ENCODE results near the gene SYNGR2. TPM values are rescaled to one million over a fixed set of nuclear protein-coding genes. Genes with fewer than 3 reads are reported as not detected.

Gene SYNGR2
- total RNA-seq, 3 donors from 2014 or later: 90.4 to 202 (median 196) TPM

GRCh38 chr17:78197147-78197832 is 28.9 kb downstream of the SYNGR2 start:
- Histone ChIP-seq H3K36me3 (ENCODE audit: low read depth) (no peaks in the 10 kb centered on the region), H3K9me3 (no peaks in the 10 kb centered on the region), H3K4me1 (ENCODE audit: low read depth) (peaks cover 12% of the 10 kb centered on the region), H3K4me3 (no peak overlapping the region)
- ATAC-seq (no peak), DNase-seq (no peak)
- TF ChIP-seq CTCF (IDR thresholded peaks at IDR 0.05): no peak
- intact Hi-C loops (cut with DNase I, micrococcal nuclease): no loop called here

GRCh38 chr17:78200451-78200850 is 32.1 kb downstream of the SYNGR2 start:
- H3K9me3 ChIP-seq: no peaks in the 10 kb centered on the region
- H3K4me3 ChIP-seq: no peak overlapping the region
- no peak for DNase-seq
- peaks cover 12% of the 10 kb centered on the region for H3K4me1 ChIP-seq (ENCODE audit: low read depth)
- TF ChIP-seq CTCF (IDR thresholded peaks at IDR 0.05): no peak
- no peaks in the 10 kb centered on the region for H3K36me3 ChIP-seq (ENCODE audit: low read depth)
- intact Hi-C loops (cut with DNase I, micrococcal nuclease): no loop called here
- ATAC-seq: no peak

GRCh38 chr17:78202666-78203065 is 34.3 kb downstream of the SYNGR2 start:
- Histone ChIP-seq H3K4me3 (no peak overlapping the region), H3K9me3 (no peaks in the 10 kb centered on the region), H3K4me1 (ENCODE audit: low read depth) (peaks cover 12% of the 10 kb centered on the region), H3K36me3 (ENCODE audit: low read depth) (no peaks in the 10 kb centered on the region)
- DNase-seq (no peak), ATAC-seq (no peak)
- no peak for TF ChIP-seq CTCF (IDR thresholded peaks at IDR 0.05)
- intact Hi-C loops (cut with DNase I, micrococcal nuclease): no loop called here

GRCh38 chr17:78204387-78205123 is 36.2 kb downstream of the SYNGR2 start:
- no peaks in the 10 kb centered on the region for H3K9me3 ChIP-seq
- ATAC-seq: peak; percentile 32
- no peak overlapping the region for H3K4me3 ChIP-seq
- no peak for DNase-seq
- TF ChIP-seq CTCF (IDR thresholded peaks at IDR 0.05): no peak
- H3K4me1 ChIP-seq (ENCODE audit: low read depth): peaks cover 6% of the 10 kb centered on the region
- H3K36me3 ChIP-seq (ENCODE audit: low read depth): no peaks in the 10 kb centered on the region
- intact Hi-C loops (cut with DNase I, micrococcal nuclease): no loop called here

- intact Hi-C loops (cut with DNase I, micrococcal nuclease): no loop called here
- no peak for TF ChIP-seq CTCF (IDR thresholded peaks at IDR 0.05)
- no peak for ATAC-seq
- DNase-seq: no peak
- Histone ChIP-seq H3K4me1 (ENCODE audit: low read depth) (no peaks in the 10 kb centered on the region), H3K9me3 (no peaks in the 10 kb centered on the region), H3K36me3 (ENCODE audit: low read depth) (no peaks in the 10 kb centered on the region), H3K4me3 (no peak overlapping the region)
Observed at GRCh38 chr17:78205124-78205775, 36.9 kb downstream of the SYNGR2 start.

All from mucosa of descending colon (tissue), 3 donors.